Gastrocnemius medialis (tissue), 4 donors: ENCODE results near the gene FNDC8. TPM values are rescaled to one million over a fixed set of nuclear protein-coding genes. Genes with fewer than 3 reads are reported as not detected.

Experiments
- ATAC-seq, 2 donors: fragments of 150-250 bp; one replicate each; pipeline ENCODE4 v1.9.1; 2016
- DNase-seq, 2 donors: peaks; one replicate each; pipeline ENCODE4 v3.0.0-alpha.2; 2019
- H3K27ac ChIP-seq, 4 donors: fragments of 200-600 bp; sonication (generic); 1 replicate in 1 of 4; 2 replicates in 3 of 4; pipeline ENCODE4 v1.5.1; 2016 to 2018; ENCODE audit warnings: mild to moderate bottlenecking in 2 of 4, moderate library complexity in 1 of 4
- H3K27me3 ChIP-seq, 3 donors: fragments of 200-600 bp; sonication (generic) in 2 of 3; 1 replicate in 1 of 3; 2 replicates in 2 of 3; pipeline versions ENCODE4 v1.5.1 to v1.6.0; 2016 to 2019; ENCODE audit warnings: mild to moderate bottlenecking in 1 of 3, moderate library complexity in 1 of 3
- H3K36me3 ChIP-seq, 2 donors: fragments of 200-600 bp; sonication (generic) in 1 of 2; one replicate each; pipeline ENCODE4 v1.5.1; 2017 to 2018
- H3K4me1 ChIP-seq, 2 donors: fragments of 200-600 bp; sonication (generic) in 1 of 2; one replicate each; pipeline ENCODE4 v1.5.1; 2016 to 2017; ENCODE audit warnings: mild to moderate bottlenecking in 2 of 2
- H3K4me3 ChIP-seq, 4 donors: fragments of 200-600 bp; sonication (generic) in 3 of 4; 1 replicate in 1 of 4; 2 replicates in 3 of 4; pipeline ENCODE4 v1.5.1; 2016 to 2019; ENCODE audit warnings: mild to moderate bottlenecking in 2 of 4
- H3K9me3 ChIP-seq, 3 donors: fragments of 200-600 bp; sonication (generic) in 2 of 3; 1 replicate in 1 of 3; 2 replicates in 2 of 3; pipeline ENCODE4 v1.5.1; 2016 to 2019
- POLR2A ChIP-seq, 2 donors: fragments of 450-650 bp; IDR thresholded peaks; one replicate each; pipeline ENCODE4 v1.6.1; 2017; ENCODE audit warnings: antibody characterized with exemption in 2 of 2, mild to moderate bottlenecking in 2 of 2, moderate library complexity in 2 of 2
- in situ Hi-C, 4 donors: fragments of 200-750 bp; cut with MboI; loops; one replicate each; pipeline versions ENCODE4 v1.15.0 to v1.8.0; 2017; ENCODE audit warnings: low sequenced_read_pairs in 4 of 4
- intact Hi-C: fragments of 100-400 bp; cut with DNase I; formaldehyde crosslinking; loops from one replicate; pipeline ENCODE4 v1.15.1; 2023; ENCODE audit warnings: low total_unique reads
- total RNA-seq, 4 donors: library from RNA; depleted of rRNA; stranded (reverse); fragments of >200 nt; gene quantifications; one replicate each; pipeline versions ENCODE4 v1.1.0 to v1.2.3, GENCODE V29; 2016
- TF ChIP-seq, protein P1 (sequence below), 5 experiments: fragments of 450-650 bp in 3 of 5; fragments of 200-600 bp in 2 of 5; sonication (generic) in 2 of 5; IDR thresholded peaks in 4 of 5; conservative IDR thresholded peaks in 1 of 5; 1 replicate in 4 of 5; 2 replicates in 1 of 5; pipeline ENCODE4 v1.5.1; 2016 to 2019; ENCODE audit warnings: antibody characterized with exemption in 5 of 5, mild to moderate bottlenecking in 3 of 5, moderate library complexity in 3 of 5

Gene FNDC8
- total RNA-seq, 4 donors from 2014 or later, result not detected

DNA sequence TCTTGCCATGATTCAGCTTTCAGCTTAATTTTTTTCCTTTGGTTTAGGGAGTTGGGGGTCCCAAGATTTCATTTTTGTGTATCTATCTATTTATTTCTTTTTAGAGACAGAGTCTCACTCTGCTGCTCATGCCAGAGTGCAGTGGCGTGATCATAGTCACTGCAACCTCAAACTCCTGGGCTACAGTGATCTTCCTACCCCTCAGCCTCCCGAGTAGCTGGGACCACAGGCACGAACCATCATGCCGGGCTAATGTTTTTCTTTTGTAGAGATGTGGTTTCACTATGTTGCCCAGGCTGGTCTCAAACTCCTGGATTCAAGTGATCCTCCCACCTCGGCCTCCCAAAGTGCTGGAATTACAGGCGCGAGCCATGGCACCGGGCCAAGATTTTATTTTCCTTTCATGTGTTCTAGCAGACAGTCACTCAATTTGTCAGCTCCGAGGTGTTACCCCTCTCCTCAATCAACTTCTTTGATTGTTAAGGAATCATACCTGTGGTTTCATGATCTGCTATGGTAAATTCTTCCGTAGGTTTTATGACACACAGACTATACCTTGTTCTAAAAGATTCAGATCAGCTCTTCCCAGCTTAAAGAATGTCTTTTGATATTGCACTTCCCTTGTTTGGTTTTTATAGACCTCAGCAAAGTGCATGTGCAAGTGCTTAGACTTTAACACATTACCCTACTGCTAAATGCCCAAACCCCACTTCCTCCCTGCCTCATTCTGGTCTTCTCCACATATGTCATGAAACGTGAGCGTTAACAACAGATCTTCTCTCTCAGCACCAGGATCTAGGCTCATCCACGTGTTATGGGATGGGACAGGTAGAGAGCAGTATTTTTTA, 39.2 kb downstream of the FNDC8 start:
- DNase-seq, result no peak
- Histone ChIP-seq H3K4me1 (no peaks in the 10 kb centered on the region), H3K27me3 (no peaks in the 10 kb centered on the region), H3K4me3 (no peak overlapping the region), H3K36me3 (peaks cover 0 to 89% of the 10 kb centered on the region in 2 donors), H3K9me3 (no peaks in the 10 kb centered on the region), H3K27ac (no peak overlapping the region)
- no peak for TF ChIP-seq POLR2A (IDR thresholded peaks at IDR 0.05)
- TF ChIP-seq, protein P1, sequence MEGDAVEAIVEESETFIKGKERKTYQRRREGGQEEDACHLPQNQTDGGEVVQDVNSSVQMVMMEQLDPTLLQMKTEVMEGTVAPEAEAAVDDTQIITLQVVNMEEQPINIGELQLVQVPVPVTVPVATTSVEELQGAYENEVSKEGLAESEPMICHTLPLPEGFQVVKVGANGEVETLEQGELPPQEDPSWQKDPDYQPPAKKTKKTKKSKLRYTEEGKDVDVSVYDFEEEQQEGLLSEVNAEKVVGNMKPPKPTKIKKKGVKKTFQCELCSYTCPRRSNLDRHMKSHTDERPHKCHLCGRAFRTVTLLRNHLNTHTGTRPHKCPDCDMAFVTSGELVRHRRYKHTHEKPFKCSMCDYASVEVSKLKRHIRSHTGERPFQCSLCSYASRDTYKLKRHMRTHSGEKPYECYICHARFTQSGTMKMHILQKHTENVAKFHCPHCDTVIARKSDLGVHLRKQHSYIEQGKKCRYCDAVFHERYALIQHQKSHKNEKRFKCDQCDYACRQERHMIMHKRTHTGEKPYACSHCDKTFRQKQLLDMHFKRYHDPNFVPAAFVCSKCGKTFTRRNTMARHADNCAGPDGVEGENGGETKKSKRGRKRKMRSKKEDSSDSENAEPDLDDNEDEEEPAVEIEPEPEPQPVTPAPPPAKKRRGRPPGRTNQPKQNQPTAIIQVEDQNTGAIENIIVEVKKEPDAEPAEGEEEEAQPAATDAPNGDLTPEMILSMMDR (IDR thresholded peaks at IDR 0.05 in 4 of 5, conservative IDR thresholded peaks at IDR 0.05 in 1 of 5), result no peak
- no peak for ATAC-seq
- in situ Hi-C loops (loop anchor here in 1 of 4 donors (25.0 kb wide), 1 partner anchor 577 kb away; the partner anchor contains the start of gene RASL10B), intact Hi-C loops (no loop called here)

DNA sequence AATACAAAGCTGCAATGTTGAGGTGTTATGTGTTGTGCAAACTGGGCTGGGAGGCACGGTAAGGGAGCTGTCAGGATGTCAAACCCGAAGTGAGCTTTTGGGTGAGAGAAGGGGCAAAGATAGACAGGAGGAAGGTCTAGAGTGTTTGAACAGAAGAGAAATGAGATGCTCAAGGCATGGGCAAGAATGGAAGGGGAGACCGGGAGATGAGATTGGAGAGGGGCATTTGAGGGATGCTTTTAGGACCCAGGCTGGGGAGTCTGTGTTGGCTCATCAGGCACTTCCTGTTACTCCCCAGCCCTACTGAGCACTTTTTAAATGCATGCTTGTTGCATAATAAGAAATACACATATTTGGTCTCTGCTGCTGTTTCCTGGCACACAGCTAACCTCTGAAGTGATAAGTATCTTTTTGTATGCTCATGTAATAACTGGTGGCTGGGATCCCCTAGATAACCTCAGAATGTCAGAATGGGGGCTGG, 39.9 kb downstream of the FNDC8 start:
- ATAC-seq, result no peak
- Histone ChIP-seq H3K36me3 (peaks cover 0 to 85% of the 10 kb centered on the region in 2 donors), H3K27ac (no peak overlapping the region), H3K27me3 (no peaks in the 10 kb centered on the region), H3K4me3 (no peak overlapping the region), H3K9me3 (no peaks in the 10 kb centered on the region), H3K4me1 (no peaks in the 10 kb centered on the region)
- in situ Hi-C loops (loop anchor here in 1 of 4 donors (25.0 kb wide), 1 partner anchor 576 kb away; the partner anchor contains the start of gene RASL10B), intact Hi-C loops (no loop called here)
- DNase-seq, result no peak
- no peak for TF ChIP-seq POLR2A (IDR thresholded peaks at IDR 0.05)
- TF ChIP-seq, protein P1 (IDR thresholded peaks at IDR 0.05 in 4 of 5, conservative IDR thresholded peaks at IDR 0.05 in 1 of 5), result no peak

DNA sequence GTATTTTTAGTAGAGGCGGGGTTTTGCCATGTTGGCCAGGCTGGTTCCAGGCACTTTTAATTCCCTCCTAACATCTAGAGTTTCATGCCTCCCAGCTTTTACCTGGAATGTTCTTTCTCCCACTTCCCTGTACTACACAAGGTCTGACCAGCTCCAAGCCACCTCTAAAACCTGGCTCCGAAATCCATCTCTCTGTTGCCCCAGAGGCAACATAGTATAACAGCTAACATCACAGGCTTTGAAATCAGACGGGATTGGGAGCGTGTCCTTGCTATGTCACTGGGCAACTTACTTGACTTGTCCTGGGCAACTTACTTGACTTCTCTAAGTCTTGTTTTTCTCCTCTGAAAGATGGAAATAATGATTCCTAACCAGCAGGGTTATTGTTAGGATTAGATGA, 41.3 kb downstream of the FNDC8 start:
- no peak overlapping the region for H3K4me3 ChIP-seq
- ATAC-seq, result no peak
- TF ChIP-seq, protein P1 (IDR thresholded peaks at IDR 0.05 in 4 of 5, conservative IDR thresholded peaks at IDR 0.05 in 1 of 5), result no peak
- TF ChIP-seq POLR2A (IDR thresholded peaks at IDR 0.05), result no peak
- in situ Hi-C loops, result loop anchor here in 1 of 4 donors (25.0 kb wide), 1 partner anchor 575 kb away; the partner anchor contains the start of gene RASL10B
- DNase-seq, result no peak
- H3K36me3 ChIP-seq, result peaks cover 0 to 81% of the 10 kb centered on the region in 2 donors
- no peaks in the 10 kb centered on the region for H3K4me1 ChIP-seq
- H3K9me3 ChIP-seq, result no peaks in the 10 kb centered on the region
- intact Hi-C loops, result no loop called here
- no peaks in the 10 kb centered on the region for H3K27me3 ChIP-seq
- no peak overlapping the region for H3K27ac ChIP-seq

DNA sequence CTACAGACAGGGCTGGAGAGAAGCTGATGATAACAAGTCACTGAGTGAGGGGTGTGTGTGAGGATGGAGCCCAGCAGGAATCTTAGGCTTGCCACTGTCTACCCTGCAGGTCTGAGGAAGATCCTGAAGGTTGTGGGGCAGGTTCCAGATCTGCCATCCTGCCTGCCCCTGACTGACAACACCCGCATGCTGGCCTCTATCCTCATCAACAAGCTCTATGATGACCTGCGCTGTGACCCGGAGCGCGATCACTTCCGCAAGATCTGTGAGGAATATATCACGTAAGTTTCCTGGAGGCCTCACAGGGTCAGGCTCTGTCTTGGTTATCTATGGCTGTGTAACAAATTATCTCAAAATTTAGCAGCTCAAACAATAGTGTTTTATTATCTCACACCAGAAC, 42.5 kb downstream of the FNDC8 start:
- in situ Hi-C loops (loop anchor here in 1 of 4 donors (25.0 kb wide), 1 partner anchor 573 kb away; the partner anchor contains the start of gene RASL10B), intact Hi-C loops (no loop called here)
- no peaks in the 10 kb centered on the region for H3K4me1 ChIP-seq
- peaks cover 0 to 77% of the 10 kb centered on the region in 2 donors for H3K36me3 ChIP-seq
- H3K4me3 ChIP-seq, result no peak overlapping the region
- no peak for DNase-seq
- H3K27me3 ChIP-seq, result no peaks in the 10 kb centered on the region
- ATAC-seq, result no peak
- no peaks in the 10 kb centered on the region for H3K9me3 ChIP-seq
- no peak overlapping the region for H3K27ac ChIP-seq
- TF ChIP-seq POLR2A (IDR thresholded peaks at IDR 0.05), result no peak
- TF ChIP-seq, protein P1 (IDR thresholded peaks at IDR 0.05 in 4 of 5, conservative IDR thresholded peaks at IDR 0.05 in 1 of 5), result no peak
